MCF 10A (cell line): ENCODE data around the gene ZNF223. TPM values are rescaled to one million over a fixed set of nuclear protein-coding genes. Genes with fewer than 3 reads are reported as not detected.

Experiments used
- BruUV-seq: library from RNA; stranded (reverse); fragments of 400-500 nt; replicated peaks from 2 replicates; lab custom pipeline; 2021; lab: Mats Ljungman, UMichigan
- CTCF ChIA-PET: fragments of 300-600 bp; sonication (Branson Sonifier 250); formaldehyde crosslinking; extraction: SDS; loops from one replicate; lab custom pipeline; 2021; ENCODE audit warnings: antibody characterized with exemption, inconsistent platforms; lab: Yijun Ruan, JAX
- POLR2A ChIA-PET: fragments of 300-600, 350-650 bp; sonication (Branson Sonifier 250); formaldehyde crosslinking; extraction: SDS; loops from one replicate; lab custom pipeline; 2020; ENCODE audit warnings: antibody characterized with exemption, inconsistent platforms; lab: Yijun Ruan, JAX
- DNase-seq: peaks from one replicate; pipeline ENCODE4 v3.0.0-alpha.2; 2018; ENCODE audit not compliant: unreplicated experiment
- H3K27ac Mint-ChIP-seq: one replicate; pipeline ENCODE4 v1.8.0; 2022; ENCODE audit warnings: mild to moderate bottlenecking, low read depth, mixed read lengths; ENCODE audit not compliant: unreplicated experiment
- H3K27me3 Mint-ChIP-seq: one replicate; pipeline ENCODE4 v1.8.0; 2022; ENCODE audit warnings: mixed read lengths; ENCODE audit not compliant: insufficient read depth, unreplicated experiment
- H3K36me3 Mint-ChIP-seq: one replicate; pipeline ENCODE4 v1.8.0; 2022; ENCODE audit warnings: mild to moderate bottlenecking, moderate library complexity, mixed read lengths; ENCODE audit not compliant: insufficient read depth, unreplicated experiment
- H3K4me1 Mint-ChIP-seq: one replicate; pipeline ENCODE4 v1.8.0; 2022; ENCODE audit warnings: mixed read lengths; ENCODE audit not compliant: insufficient read depth, unreplicated experiment
- H3K4me3 Mint-ChIP-seq: one replicate; pipeline ENCODE4 v1.8.0; 2022; ENCODE audit warnings: mild to moderate bottlenecking, moderate library complexity, mixed read lengths; ENCODE audit not compliant: unreplicated experiment
- H3K9me3 Mint-ChIP-seq: one replicate; pipeline ENCODE4 v1.8.0; 2022; ENCODE audit warnings: mixed read lengths; ENCODE audit not compliant: unreplicated experiment
- intact Hi-C: fragments of 100-400 bp; cut with micrococcal nuclease; formaldehyde crosslinking; loops from 2 replicates; pipeline ENCODE4 v1.14.1; 2022
- total RNA-seq: library from RNA; stranded (reverse); gene quantifications from 2 replicates; pipeline ENCODE4 v1.2.3, GENCODE V29; 2022
- TF ChIP-seq, protein P1 (sequence below): fragments of 200-600 bp; IDR thresholded peaks from one replicate; pipeline ENCODE4 v1.8.0; 2022; ENCODE audit warnings: antibody characterized with exemption, mild to moderate bottlenecking; ENCODE audit not compliant: unreplicated experiment

ZNF223 gene
- total RNA-seq, 1 experiment from 2014 or later = 0.56 TPM

GRCh38 chr19:44055870-44056269 lies 4.0 kb downstream of the ZNF223 start:
- DNase-seq = no peak
- intact Hi-C loops = no loop called here
- H3K27me3 Mint-ChIP-seq = no peaks in the 10 kb centered on the region
- no peaks in the 10 kb centered on the region for H3K4me1 Mint-ChIP-seq
- CTCF ChIA-PET = no interaction called here
- H3K36me3 Mint-ChIP-seq = peaks cover 5% of the 10 kb centered on the region
- H3K4me3 Mint-ChIP-seq = no peak overlapping the region
- TF ChIP-seq, protein P1, sequence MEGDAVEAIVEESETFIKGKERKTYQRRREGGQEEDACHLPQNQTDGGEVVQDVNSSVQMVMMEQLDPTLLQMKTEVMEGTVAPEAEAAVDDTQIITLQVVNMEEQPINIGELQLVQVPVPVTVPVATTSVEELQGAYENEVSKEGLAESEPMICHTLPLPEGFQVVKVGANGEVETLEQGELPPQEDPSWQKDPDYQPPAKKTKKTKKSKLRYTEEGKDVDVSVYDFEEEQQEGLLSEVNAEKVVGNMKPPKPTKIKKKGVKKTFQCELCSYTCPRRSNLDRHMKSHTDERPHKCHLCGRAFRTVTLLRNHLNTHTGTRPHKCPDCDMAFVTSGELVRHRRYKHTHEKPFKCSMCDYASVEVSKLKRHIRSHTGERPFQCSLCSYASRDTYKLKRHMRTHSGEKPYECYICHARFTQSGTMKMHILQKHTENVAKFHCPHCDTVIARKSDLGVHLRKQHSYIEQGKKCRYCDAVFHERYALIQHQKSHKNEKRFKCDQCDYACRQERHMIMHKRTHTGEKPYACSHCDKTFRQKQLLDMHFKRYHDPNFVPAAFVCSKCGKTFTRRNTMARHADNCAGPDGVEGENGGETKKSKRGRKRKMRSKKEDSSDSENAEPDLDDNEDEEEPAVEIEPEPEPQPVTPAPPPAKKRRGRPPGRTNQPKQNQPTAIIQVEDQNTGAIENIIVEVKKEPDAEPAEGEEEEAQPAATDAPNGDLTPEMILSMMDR = no peak
- BruUV-seq = no TSS peak
- no peak overlapping the region for H3K27ac Mint-ChIP-seq
- POLR2A ChIA-PET = no interaction called here
- H3K9me3 Mint-ChIP-seq = peaks cover 38% of the 10 kb centered on the region

DNA sequence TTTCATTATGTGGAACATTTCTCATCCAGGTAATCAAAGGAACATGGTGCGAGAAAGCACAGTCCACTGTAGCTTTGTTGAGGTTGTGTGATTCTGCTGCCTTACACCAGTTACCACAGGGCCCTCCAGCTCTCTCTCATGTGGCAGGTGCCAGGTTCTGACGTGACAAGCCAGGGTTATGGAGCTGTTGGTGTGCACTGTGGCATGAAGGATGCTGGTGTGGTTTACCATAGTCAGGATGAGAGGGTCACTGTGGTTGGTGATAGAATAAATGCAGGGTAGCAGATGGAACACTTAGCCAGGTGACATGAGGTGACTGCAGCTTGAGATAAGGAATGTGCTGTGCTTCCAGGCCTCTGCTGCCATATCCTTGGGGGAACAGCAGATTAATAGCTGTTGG lies 7.4 kb downstream of the ZNF223 start:
- Mint-ChIP-seq H3K4me3 (no peak overlapping the region), H3K4me1 (no peaks in the 10 kb centered on the region), H3K27ac (no peak overlapping the region), H3K9me3 (peaks cover 31% of the 10 kb centered on the region), H3K27me3 (no peaks in the 10 kb centered on the region), H3K36me3 (peaks cover 5% of the 10 kb centered on the region)
- CTCF ChIA-PET = no interaction called here
- TF ChIP-seq, protein P1 = no peak
- no peak for DNase-seq
- BruUV-seq = no TSS peak
- POLR2A ChIA-PET = no interaction called here
- intact Hi-C loops = no loop called here

GRCh38 chr19:44061038-44061437 lies 9.2 kb downstream of the ZNF223 start:
- Mint-ChIP-seq H3K36me3 (no peaks in the 10 kb centered on the region), H3K27me3 (no peaks in the 10 kb centered on the region), H3K4me3 (no peak overlapping the region), H3K27ac (no peak overlapping the region), H3K9me3 (peaks cover 24% of the 10 kb centered on the region), H3K4me1 (no peaks in the 10 kb centered on the region)
- ChIA-PET CTCF (no interaction called here), POLR2A (interaction anchor here (0.9 kb wide), 1 partner anchor 9 kb away, joined by 3 read pairs; the partner anchor contains the start of gene ZNF223)
- no TSS peak for BruUV-seq
- TF ChIP-seq, protein P1 = no peak
- intact Hi-C loops = no loop called here
- DNase-seq = no peak

- Mint-ChIP-seq H3K4me3 (no peak overlapping the region), H3K27me3 (no peaks in the 10 kb centered on the region), H3K27ac (no peak overlapping the region), H3K9me3 (peaks cover 37% of the 10 kb centered on the region), H3K4me1 (peaks cover 5% of the 10 kb centered on the region), H3K36me3 (no peaks in the 10 kb centered on the region)
- ChIA-PET POLR2A (no interaction called here), CTCF (no interaction called here)
- intact Hi-C loops = no loop called here
- TF ChIP-seq, protein P1 = no peak
- no TSS peak for BruUV-seq
- DNase-seq = no peak
These were observed 14.5 kb downstream of the ZNF223 start for GRCh38 chr19:44066305-44066704.
